Stimulated activated memory B cell treated with anti-CD40 and anti-IgM and Interleukin-4, amounts not matched to agents 10 μg/mL and 1 μg/mL and 100 μg/mL, for 72 hours (primary cell): Measurements from ENCODE around the gene NPR1.

ENCODE experiments used
- ATAC-seq: fragments of 150-1000 bp; cut with Tn5 transposase; 2 replicates; pipeline ENCODE4 v1.10.0; 2021
- H3K27ac Mint-ChIP-seq: one replicate; pipeline ENCODE4 v1.8.0; 2022; ENCODE audit warnings: mild to moderate bottlenecking, mixed read lengths
- H3K27me3 Mint-ChIP-seq: one replicate; pipeline ENCODE4 v1.8.0; 2022; ENCODE audit warnings: mixed read lengths
- H3K36me3 Mint-ChIP-seq: one replicate; pipeline ENCODE4 v1.8.0; 2022; ENCODE audit warnings: mixed read lengths
- H3K4me1 Mint-ChIP-seq: one replicate; pipeline ENCODE4 v1.8.0; 2022; ENCODE audit warnings: mixed read lengths
- H3K4me3 Mint-ChIP-seq: one replicate; pipeline ENCODE4 v1.8.0; 2022; ENCODE audit warnings: mild to moderate bottlenecking, moderate library complexity, mixed read lengths
- H3K9me3 Mint-ChIP-seq: one replicate; pipeline ENCODE4 v1.8.0; 2022; ENCODE audit warnings: mixed read lengths

Gene NPR1

GRCh38 chr1:153684892-153685291 is 6.4 kb downstream of the NPR1 start:
- no peak overlapping the region for H3K27ac Mint-ChIP-seq
- peaks cover 48% of the 10 kb centered on the region for H3K27me3 Mint-ChIP-seq
- H3K4me1 Mint-ChIP-seq: peaks cover 23% of the 10 kb centered on the region
- no peak for ATAC-seq
- H3K36me3 Mint-ChIP-seq: peaks cover 36% of the 10 kb centered on the region
- H3K9me3 Mint-ChIP-seq: no peaks in the 10 kb centered on the region
- no peak overlapping the region for H3K4me3 Mint-ChIP-seq

GRCh38 chr1:153685544-153686340 is 7.3 kb downstream of the NPR1 start:
- peaks cover 32% of the 10 kb centered on the region for H3K36me3 Mint-ChIP-seq

GRCh38 chr1:153687346-153688125 is 9.0 kb downstream of the NPR1 start:
- no peak overlapping the region for H3K27ac Mint-ChIP-seq
- H3K9me3 Mint-ChIP-seq: no peaks in the 10 kb centered on the region
- no peak overlapping the region for H3K4me3 Mint-ChIP-seq
- H3K36me3 Mint-ChIP-seq: peaks cover 32% of the 10 kb centered on the region
- peaks cover 15% of the 10 kb centered on the region for H3K4me1 Mint-ChIP-seq
- ATAC-seq: no peak
- peaks cover 28% of the 10 kb centered on the region for H3K27me3 Mint-ChIP-seq

More at GRCh38 chr1:153685544-153686340, 7.3 kb downstream of the NPR1 start:
- Mint-ChIP-seq H3K27me3 (peaks cover 40% of the 10 kb centered on the region), H3K4me1 (peaks cover 15% of the 10 kb centered on the region), H3K27ac (no peak overlapping the region), H3K4me3 (no peak overlapping the region), H3K9me3 (no peaks in the 10 kb centered on the region)
- no peak for ATAC-seq

- Mint-ChIP-seq H3K27me3 (peaks cover 27% of the 10 kb centered on the region), H3K4me3 (no peak overlapping the region), H3K27ac (no peak overlapping the region), H3K9me3 (no peaks in the 10 kb centered on the region), H3K36me3 (peaks cover 32% of the 10 kb centered on the region), H3K4me1 (peaks cover 15% of the 10 kb centered on the region)
- ATAC-seq: no peak
These were observed 9.8 kb downstream of the NPR1 start for GRCh38 chr1:153688276-153688675.

GRCh38 chr1:153688736-153689328 is 10.3 kb downstream of the NPR1 start:
- H3K4me1 Mint-ChIP-seq: peaks cover 15% of the 10 kb centered on the region
- no peak overlapping the region for H3K27ac Mint-ChIP-seq
- peaks cover 27% of the 10 kb centered on the region for H3K36me3 Mint-ChIP-seq
- peaks cover 21% of the 10 kb centered on the region for H3K27me3 Mint-ChIP-seq
- no peaks in the 10 kb centered on the region for H3K9me3 Mint-ChIP-seq
- ATAC-seq: no peak
- no peak overlapping the region for H3K4me3 Mint-ChIP-seq

- Mint-ChIP-seq H3K36me3 (peaks cover 9% of the 10 kb centered on the region), H3K9me3 (no peaks in the 10 kb centered on the region), H3K4me3 (no peak overlapping the region), H3K27me3 (peaks cover 12% of the 10 kb centered on the region), H3K27ac (no peak overlapping the region), H3K4me1 (peaks cover 13% of the 10 kb centered on the region)
- ATAC-seq: no peak
These were observed 15.0 kb downstream of the NPR1 start for GRCh38 chr1:153693466-153693865.

- peaks cover 6% of the 10 kb centered on the region for H3K4me1 Mint-ChIP-seq
- no peak overlapping the region for H3K27ac Mint-ChIP-seq
These were observed 18.3 kb downstream of the NPR1 start for GRCh38 chr1:153696741-153697140.

GRCh38 chr1:153697191-153698019 is 18.9 kb downstream of the NPR1 start:
- no peaks in the 10 kb centered on the region for H3K36me3 Mint-ChIP-seq
- peak overlapping the region; percentile 40 for H3K4me3 Mint-ChIP-seq
- peaks cover 12% of the 10 kb centered on the region for H3K27me3 Mint-ChIP-seq
- H3K27ac Mint-ChIP-seq: peak overlapping the region; percentile 8
- H3K9me3 Mint-ChIP-seq: no peaks in the 10 kb centered on the region
- H3K4me1 Mint-ChIP-seq: peaks cover 6% of the 10 kb centered on the region
- no peak for ATAC-seq

More at GRCh38 chr1:153696741-153697140, 18.3 kb downstream of the NPR1 start:
- Mint-ChIP-seq H3K4me3 (no peak overlapping the region), H3K9me3 (no peaks in the 10 kb centered on the region), H3K27me3 (peaks cover 12% of the 10 kb centered on the region), H3K36me3 (no peaks in the 10 kb centered on the region)
- ATAC-seq: no peak

- ATAC-seq: peak; percentile 31
- H3K27me3 Mint-ChIP-seq: peaks cover 12% of the 10 kb centered on the region
- H3K4me1 Mint-ChIP-seq: peaks cover 6% of the 10 kb centered on the region
- H3K4me3 Mint-ChIP-seq: peak overlapping the region; percentile 40
- H3K36me3 Mint-ChIP-seq: no peaks in the 10 kb centered on the region
- H3K9me3 Mint-ChIP-seq: no peaks in the 10 kb centered on the region
- peak overlapping the region; percentile 8 for H3K27ac Mint-ChIP-seq
These were observed 19.8 kb downstream of the NPR1 start for GRCh38 chr1:153698020-153698922.

GRCh38 chr1:153698923-153699714 is 20.6 kb downstream of the NPR1 start:
- no peak overlapping the region for H3K27ac Mint-ChIP-seq
- H3K36me3 Mint-ChIP-seq: no peaks in the 10 kb centered on the region
- no peaks in the 10 kb centered on the region for H3K9me3 Mint-ChIP-seq
- no peak overlapping the region for H3K4me3 Mint-ChIP-seq
- no peak for ATAC-seq
- H3K27me3 Mint-ChIP-seq: peaks cover 12% of the 10 kb centered on the region
- peaks cover 6% of the 10 kb centered on the region for H3K4me1 Mint-ChIP-seq

GRCh38 chr1:153699768-153700167 is 21.3 kb downstream of the NPR1 start:
- H3K4me3 Mint-ChIP-seq: no peak overlapping the region
- no peak overlapping the region for H3K27ac Mint-ChIP-seq
- H3K9me3 Mint-ChIP-seq: no peaks in the 10 kb centered on the region
- ATAC-seq: no peak
- peaks cover 6% of the 10 kb centered on the region for H3K4me1 Mint-ChIP-seq
- no peaks in the 10 kb centered on the region for H3K36me3 Mint-ChIP-seq
- peaks cover 12% of the 10 kb centered on the region for H3K27me3 Mint-ChIP-seq

- ATAC-seq: no peak
- Mint-ChIP-seq H3K27me3 (peaks cover 9% of the 10 kb centered on the region), H3K9me3 (no peaks in the 10 kb centered on the region), H3K4me3 (no peak overlapping the region), H3K36me3 (no peaks in the 10 kb centered on the region), H3K27ac (no peak overlapping the region), H3K4me1 (peaks cover 8% of the 10 kb centered on the region)
These were observed 27.0 kb downstream of the NPR1 start for GRCh38 chr1:153705484-153705883.

- Mint-ChIP-seq H3K36me3 (no peaks in the 10 kb centered on the region), H3K27ac (no peak overlapping the region), H3K9me3 (no peaks in the 10 kb centered on the region), H3K4me3 (no peak overlapping the region), H3K4me1 (peaks cover 8% of the 10 kb centered on the region), H3K27me3 (peaks cover 28% of the 10 kb centered on the region)
- no peak for ATAC-seq
These were observed 32.5 kb downstream of the NPR1 start for GRCh38 chr1:153711026-153711425.
